ENCODE measurements around the gene FAM200A.

- TF ChIP-seq EZH2 (IDR thresholded peaks at IDR 0.05): no peak
- no peak for TF ChIP-seq POLR2AphosphoS5 (IDR thresholded peaks at IDR 0.05; ENCODE audit: borderline replicate concordance, low read depth, low read length)
- TF ChIP-seq FOXP2 (optimal IDR thresholded peaks at IDR 0.05; ENCODE audit: control extremely low read depth, extremely low read length, insufficient read depth): no peak
Measured at GRCh38 chr7:99594948-99595745, 43.2 kb upstream of the FAM200A start.
